VCaP (cell line): Measurements from ENCODE around the gene ZNF180.
A peak's percentile ranks its signal among the peaks of the same experiment; 100 is the strongest.

Source experiments
- H3K27ac ChIP-seq: fragments of 450-650 bp; 2 replicates; pipeline ENCODE4 v1.5.1; 2017
- CTCF ChIP-seq: fragments of 450-650 bp; conservative IDR thresholded peaks from 2 replicates; pipeline ENCODE4 v1.5.1; 2017; ENCODE audit warnings: mild to moderate bottlenecking, moderate library complexity

Gene ZNF180

GRCh38 chr19:44499962-44500949, at the start of gene ZNF180:
Gene ZNF180, minus strand, starts transcription at chr19:44500522. Its CDS starts 3,188 bp downstream, at chr19:44497334.
- peak; percentile 60 for TF ChIP-seq CTCF
- H3K27ac ChIP-seq: peak within 1 kb of the TSS; percentile 91

GRCh38 chr19:44549507-44549906, 49.2 kb upstream of the ZNF180 start:
- TF ChIP-seq CTCF: no peak
- no peak overlapping the region for H3K27ac ChIP-seq

GRCh38 chr19:44548736-44549135, 48.4 kb upstream of the ZNF180 start:
- no peak for TF ChIP-seq CTCF
- H3K27ac ChIP-seq: no peak overlapping the region

GRCh38 chr19:44544031-44544430, 43.7 kb upstream of the ZNF180 start:
- no peak for TF ChIP-seq CTCF
- no peak overlapping the region for H3K27ac ChIP-seq

GRCh38 chr19:44542671-44543070, 42.3 kb upstream of the ZNF180 start:
- no peak overlapping the region for H3K27ac ChIP-seq
- no peak for TF ChIP-seq CTCF

- TF ChIP-seq CTCF: no peak
- no peak overlapping the region for H3K27ac ChIP-seq
Measured at GRCh38 chr19:44540736-44541135, 40.4 kb upstream of the ZNF180 start.

- no peak overlapping the region for H3K27ac ChIP-seq
- no peak for TF ChIP-seq CTCF
Measured at GRCh38 chr19:44539991-44540390, 39.7 kb upstream of the ZNF180 start.
